Fibroblast of pulmonary artery (primary cell): ENCODE measurements around the gene C7.

ENCODE experiments used
- DNase-seq: peaks from one replicate; pipeline ENCODE4 v3.0.0-alpha.2; 2010; ENCODE audit warnings: low read depth
- H3K4me3 ChIP-seq: replicated peaks from 2 replicates; pipeline ENCODE4 v1.5.1; 2011; ENCODE audit warnings: low read depth, mild to moderate bottlenecking, control low read depth, low read length, moderate library complexity
- TF ChIP-seq, protein P1 (sequence below): IDR thresholded peaks from 2 replicates; pipeline ENCODE4 v1.5.1; 2011; ENCODE audit warnings: mild to moderate bottlenecking, control low read depth, low read length, inconsistent platforms; ENCODE audit errors: missing control alignments

The C7 gene

DNA sequence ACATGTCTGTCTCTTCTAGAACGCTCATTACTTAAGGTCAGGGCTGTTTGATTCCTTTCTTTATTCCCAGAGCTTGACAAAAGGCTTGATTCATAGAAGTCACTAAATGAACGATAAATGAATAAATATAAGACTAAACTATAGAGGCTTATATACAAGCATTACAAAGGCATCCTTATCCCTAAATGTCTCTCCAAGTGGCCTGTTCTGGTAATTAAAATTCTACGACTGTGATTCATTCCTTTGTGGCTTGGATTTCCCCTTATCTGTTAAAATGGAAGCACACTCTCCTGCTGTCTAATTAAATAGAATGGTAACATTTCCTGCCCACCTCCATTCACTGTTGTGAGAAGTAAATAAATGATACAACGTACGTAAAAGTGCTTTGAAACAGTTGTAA, 49.5 kb downstream of the C7 start:
- H3K4me3 ChIP-seq, result no peak overlapping the region
- TF ChIP-seq, protein P1, sequence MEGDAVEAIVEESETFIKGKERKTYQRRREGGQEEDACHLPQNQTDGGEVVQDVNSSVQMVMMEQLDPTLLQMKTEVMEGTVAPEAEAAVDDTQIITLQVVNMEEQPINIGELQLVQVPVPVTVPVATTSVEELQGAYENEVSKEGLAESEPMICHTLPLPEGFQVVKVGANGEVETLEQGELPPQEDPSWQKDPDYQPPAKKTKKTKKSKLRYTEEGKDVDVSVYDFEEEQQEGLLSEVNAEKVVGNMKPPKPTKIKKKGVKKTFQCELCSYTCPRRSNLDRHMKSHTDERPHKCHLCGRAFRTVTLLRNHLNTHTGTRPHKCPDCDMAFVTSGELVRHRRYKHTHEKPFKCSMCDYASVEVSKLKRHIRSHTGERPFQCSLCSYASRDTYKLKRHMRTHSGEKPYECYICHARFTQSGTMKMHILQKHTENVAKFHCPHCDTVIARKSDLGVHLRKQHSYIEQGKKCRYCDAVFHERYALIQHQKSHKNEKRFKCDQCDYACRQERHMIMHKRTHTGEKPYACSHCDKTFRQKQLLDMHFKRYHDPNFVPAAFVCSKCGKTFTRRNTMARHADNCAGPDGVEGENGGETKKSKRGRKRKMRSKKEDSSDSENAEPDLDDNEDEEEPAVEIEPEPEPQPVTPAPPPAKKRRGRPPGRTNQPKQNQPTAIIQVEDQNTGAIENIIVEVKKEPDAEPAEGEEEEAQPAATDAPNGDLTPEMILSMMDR, result no peak
- DNase-seq, result no peak

DNA sequence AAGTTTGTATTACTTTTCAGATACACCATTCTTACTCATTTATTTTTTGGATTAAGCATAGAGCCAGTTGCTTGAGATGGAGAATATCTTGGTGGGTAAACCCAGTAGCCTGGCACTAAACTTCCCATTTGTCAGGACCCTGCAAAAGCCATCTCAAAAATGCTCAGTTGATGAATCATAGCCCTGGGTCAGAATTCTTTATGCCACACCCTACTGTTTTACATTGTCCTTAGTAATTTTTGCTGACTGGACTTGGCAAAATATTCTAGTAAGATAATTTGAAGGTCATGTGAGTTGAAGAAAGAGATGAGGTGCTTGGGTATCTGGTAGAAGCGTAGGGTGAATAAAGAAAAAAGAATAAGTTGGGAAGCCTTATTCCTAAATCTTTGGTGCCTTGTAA, 50.7 kb downstream of the C7 start:
- DNase-seq, result no peak
- no peak overlapping the region for H3K4me3 ChIP-seq
- TF ChIP-seq, protein P1, result no peak

DNA sequence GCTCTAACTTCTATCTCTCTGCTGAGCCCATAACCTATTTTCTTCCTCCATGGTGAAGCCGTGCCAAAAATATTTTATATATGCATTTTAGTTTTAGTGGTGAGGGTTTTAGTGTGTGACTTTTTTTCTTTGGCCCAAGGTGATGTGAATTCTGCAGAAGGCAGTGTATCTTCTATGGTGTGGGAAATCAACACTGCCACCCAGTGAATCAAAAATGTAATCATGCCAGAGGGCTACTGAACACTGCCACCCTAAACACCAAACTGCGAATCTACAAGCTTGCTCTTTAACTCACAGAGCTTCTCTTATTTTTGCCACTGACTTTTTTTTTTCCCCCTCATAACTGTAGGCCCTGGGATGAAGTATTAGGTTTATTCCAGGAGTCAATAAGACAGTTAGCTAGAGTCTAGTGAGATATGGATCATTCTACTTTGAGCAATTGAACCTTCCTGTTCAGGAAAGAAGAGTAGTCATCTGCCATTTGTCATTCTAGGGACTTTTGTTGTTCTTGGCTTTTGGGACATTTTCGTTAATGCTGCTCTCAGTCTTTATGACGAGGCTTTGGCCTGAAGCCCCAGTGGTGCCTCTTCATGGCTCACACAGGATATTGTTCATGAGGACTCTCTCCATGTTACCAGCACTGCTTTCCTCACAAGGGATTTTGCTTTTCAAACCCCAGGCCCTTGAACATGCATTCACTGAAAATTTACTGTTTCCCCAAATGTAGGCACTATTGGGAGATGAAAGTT, 53.1 kb downstream of the C7 start:
- H3K4me3 ChIP-seq, result no peak overlapping the region
- TF ChIP-seq, protein P1, result no peak
- no peak for DNase-seq

DNA sequence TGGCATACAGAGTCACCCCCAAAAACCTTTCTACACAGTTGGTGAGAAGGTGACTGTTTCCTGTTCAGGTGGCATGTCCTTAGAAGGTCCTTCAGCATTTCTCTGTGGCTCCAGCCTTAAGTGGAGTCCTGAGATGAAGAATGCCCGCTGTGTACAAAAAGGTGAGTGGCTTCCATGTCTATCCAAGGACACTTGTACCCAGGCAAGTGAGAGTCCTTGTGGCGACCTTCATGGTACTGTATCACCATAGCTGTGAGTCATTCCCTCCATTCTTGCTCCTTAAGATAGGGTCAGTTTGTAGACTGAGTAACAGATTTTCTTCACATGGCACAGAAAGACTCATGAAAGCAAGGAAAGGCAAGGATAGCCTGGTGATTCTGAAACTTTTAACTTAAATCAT, 63.1 kb downstream of the C7 start:
- H3K4me3 ChIP-seq, result no peak overlapping the region
- DNase-seq, result no peak
- TF ChIP-seq, protein P1, result no peak

DNA sequence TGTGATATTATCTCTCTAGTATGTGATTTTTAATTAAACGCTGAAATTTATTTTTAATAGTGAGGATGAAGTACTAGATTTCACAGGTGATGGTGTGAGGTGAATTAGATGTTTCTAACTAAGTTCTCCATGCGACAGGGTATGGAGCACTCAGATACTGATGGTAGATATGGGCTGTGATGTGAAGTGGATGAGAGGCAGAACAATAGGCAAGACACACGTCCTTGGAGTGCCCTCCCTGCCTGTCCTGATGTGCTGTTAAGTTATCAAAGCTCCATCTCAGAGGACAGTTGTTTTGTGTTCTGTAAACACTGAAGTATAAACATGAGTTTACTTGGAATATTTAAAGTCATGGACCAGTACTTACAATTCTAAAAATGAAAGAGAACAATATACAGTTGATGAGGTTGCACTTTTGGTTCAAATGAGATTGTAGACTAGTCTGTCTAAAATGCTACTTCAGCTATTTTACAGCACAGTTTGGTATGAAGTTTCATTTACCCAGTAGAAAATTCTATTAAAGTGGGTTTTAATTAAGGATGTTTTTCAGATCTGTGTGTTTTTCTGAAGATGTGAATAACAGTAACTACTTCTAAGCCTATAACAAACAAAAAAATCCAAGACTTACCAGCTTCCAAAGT, 64.2 kb downstream of the C7 start:
- no peak for DNase-seq
- TF ChIP-seq, protein P1, result no peak
- no peak overlapping the region for H3K4me3 ChIP-seq

DNA sequence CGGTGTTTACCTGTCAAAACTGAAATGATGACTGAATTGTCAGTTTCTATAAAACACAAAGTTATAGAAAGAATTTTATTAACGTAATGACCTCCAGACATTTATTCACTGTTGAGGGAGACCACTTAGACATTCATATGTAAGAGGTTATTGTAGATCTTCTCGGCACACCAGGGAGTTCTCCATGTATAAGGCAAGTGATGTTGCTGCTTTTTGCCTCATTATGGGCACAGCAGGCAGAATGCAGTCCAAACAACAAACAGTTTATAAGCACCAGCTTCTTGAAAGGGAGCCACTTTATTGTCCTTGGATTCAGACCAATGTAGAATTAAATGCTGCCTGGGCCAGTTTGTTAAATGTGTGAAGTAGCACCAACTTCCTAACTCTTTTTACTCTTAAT, 66.7 kb downstream of the C7 start:
- no peak for DNase-seq
- H3K4me3 ChIP-seq, result no peak overlapping the region
- TF ChIP-seq, protein P1, result no peak

DNA sequence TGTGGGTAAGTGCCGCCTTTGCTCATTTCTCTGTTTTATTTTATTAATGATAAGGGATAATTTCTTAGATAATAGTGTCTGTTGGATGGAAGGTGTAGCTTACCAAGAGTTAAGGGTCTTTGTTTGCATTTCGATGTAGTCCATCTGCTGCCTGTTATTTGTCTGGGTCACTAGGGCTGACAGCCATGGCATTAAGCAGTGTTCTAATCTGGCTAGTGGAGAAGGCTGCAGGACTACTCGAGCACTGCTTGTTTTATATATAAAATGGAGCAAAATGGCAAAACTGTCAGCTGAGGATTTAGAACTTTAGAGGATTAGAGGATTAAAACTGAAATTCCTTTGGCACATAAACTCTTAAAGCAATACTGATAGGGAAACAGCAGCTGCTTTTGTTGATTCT, 67.5 kb downstream of the C7 start:
- no peak for DNase-seq
- TF ChIP-seq, protein P1, result no peak

More for the DNA sequence above, 67.5 kb downstream of the C7 start:
- no peak overlapping the region for H3K4me3 ChIP-seq
